Stimulated activated CD8-positive, alpha-beta memory T cell treated with anti-CD3 and anti-CD28 coated beads, Interleukin-15, amount 100 ng/mL, for 24 hours (primary cell): Measurements from ENCODE around the gene SYNE2.

Source experiments
- DNase-seq: peaks from one replicate; pipeline ENCODE4 v3.0.0-alpha.2; 2020; ENCODE audit warnings: low read depth

Gene SYNE2

DNA sequence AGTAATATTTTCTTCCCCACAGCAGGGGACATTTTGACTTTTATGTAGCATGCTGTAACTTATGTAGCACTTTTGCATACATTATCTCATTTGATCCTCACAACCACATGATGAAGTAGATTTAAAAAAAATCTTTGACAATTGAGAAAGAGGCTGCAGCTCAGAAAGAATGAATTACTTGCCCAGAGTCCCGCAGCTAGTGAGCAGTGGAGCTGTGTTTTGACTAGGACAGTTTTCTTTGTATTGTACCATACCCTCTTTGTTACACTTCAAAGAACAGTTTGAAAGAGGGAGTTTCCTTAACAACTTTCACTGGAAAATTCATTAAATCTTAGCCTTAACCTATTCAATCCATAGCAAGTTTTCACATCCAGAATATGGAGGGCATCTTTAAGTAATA, 58.6 kb downstream of the SYNE2 start:
- DNase-seq: no peak

DNA sequence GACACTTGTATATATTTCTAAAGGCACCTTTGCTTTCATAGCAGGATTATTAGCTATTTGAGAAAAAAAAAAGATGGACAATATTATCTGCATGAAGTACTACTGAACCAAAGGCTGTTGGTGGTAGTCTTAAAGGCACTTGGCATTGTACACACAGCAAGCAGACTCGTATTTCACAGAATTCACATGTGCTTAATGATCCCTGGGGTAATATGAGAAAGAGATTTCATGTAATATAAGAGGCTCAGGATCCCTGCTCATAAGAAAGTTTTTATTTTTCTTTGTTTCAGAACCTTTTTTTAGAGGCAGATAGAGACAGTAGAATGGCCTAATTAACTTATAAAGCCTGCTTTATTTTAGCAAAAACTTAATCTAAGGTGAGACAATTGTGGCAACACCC, 59.5 kb downstream of the SYNE2 start:
- DNase-seq: no peak

DNA sequence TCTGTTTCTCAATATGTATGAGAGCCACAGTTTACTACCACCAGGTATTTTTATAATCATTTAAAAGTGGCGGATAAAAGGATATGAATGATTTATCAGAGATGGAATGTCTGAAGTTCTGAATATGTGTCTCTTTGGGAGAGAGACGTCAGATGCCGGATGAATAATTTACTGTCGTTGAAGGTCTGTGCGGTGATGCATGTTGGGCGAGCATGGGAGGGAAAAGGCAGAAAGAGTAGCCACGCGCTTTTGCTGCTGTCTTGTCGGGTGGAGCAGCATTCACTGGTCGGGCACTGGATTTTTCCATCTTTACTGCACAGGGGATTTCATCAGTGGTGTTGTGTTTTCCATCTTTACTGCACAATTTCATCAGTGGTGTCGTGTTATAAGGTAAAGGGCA, 65.6 kb downstream of the SYNE2 start:
- no peak for DNase-seq

DNA sequence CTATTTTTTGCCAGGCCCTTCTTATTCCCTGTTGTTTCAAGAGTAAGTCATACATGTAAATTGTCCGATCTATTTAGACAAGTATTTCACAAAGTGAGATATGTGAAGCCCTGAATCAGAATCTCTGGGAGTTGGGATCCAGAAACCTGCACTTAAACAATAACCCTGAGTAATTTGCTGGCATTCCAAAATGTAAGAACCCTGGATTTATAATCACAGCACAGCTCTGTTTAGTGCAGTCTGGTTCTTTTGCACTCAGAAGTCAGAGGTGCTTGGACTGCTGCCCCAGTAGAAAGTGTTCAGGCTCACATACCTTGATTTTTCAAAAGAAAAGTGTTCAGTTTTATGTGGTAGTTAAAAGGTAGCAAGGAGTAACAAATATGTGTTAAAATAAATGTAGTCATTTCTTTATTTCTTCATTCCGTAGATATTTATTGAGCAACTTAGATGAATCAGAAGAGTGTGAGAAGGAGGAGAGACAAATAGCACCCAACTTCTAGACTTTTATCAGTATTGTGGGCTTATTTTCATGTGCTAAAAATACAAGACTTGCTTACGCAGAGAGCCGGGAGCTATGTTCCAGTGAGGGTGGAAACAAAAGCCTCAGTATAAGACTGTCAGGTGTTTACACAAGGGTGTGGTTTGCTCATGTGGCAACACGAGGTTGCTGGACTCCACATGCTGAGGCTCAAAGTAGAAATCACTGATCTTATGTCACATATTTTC, 70.1 kb downstream of the SYNE2 start:
- DNase-seq: no peak

DNA sequence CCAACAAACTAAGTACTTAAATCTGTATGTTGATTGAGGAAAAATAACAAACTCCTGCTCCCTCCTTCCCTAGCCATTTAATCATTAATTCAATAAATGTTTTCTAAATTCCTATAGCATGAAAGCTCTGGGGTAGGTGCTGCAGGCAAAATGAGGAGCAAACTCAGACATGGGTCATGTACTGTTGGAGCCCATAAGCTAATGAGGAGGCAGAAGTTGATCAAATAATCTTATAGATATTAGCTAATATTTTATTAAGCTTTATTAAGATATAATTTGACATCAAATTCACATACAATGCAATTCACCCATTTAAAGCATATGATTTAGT, 70.6 kb downstream of the SYNE2 start:
- DNase-seq: no peak

DNA sequence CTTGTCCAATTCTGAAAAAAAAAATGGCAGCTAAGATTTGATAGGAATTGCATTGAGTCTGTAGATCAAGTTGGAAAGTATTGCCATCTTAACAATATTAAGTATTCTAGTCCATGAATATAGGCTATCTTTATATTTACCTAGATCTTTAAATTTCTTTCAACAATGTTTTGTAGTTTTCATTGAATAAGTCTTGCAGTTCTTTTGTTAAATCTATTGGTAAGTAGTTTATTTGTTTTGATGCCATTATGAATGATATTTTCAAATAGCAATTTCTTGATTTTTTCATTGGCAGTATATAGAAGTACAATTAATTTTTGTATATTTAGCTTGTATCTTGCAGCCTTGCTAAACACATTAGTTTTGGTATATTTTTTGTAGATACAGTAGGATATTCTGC, 71.6 kb downstream of the SYNE2 start:
- no peak for DNase-seq

DNA sequence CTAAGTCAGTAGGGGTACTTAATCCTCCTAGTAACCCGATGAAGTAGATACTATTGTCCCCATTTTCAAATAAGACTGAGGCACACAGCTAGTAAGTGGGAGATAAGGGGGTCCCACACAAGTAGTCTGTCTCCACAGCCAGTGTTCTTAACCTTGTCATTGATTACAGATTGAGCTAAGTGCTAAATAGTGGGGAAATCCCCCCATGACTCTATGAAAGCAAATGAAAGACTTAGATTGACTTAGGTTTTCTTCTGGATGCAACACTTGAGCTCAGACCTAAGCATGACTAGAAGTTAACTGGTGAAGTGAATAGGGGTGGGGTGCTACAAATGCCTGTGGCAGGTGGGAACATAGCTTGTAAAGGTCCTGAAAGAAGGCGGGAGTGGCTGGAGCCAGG, 73.8 kb downstream of the SYNE2 start:
- DNase-seq: no peak

DNA sequence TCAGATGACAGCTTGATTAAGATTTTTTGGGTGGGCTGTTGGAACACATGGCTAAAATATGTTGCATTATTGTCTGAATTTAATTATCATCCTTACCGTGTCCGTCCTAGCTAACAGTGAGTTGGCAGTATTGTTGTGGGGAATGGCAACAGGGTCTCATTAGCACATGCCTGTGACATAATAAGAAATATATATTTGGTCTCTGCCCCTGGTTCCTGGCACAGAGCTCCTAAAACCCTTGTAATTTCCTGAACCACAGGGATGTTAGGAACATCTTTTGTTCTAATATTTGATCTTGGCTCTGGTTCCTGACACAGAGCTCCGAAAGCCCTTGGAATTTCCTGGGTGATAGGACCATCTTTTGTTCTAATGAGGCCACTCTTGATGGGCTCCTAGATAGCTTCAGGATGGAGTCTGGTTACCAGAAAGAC, 76.0 kb downstream of the SYNE2 start:
- no peak for DNase-seq

DNA sequence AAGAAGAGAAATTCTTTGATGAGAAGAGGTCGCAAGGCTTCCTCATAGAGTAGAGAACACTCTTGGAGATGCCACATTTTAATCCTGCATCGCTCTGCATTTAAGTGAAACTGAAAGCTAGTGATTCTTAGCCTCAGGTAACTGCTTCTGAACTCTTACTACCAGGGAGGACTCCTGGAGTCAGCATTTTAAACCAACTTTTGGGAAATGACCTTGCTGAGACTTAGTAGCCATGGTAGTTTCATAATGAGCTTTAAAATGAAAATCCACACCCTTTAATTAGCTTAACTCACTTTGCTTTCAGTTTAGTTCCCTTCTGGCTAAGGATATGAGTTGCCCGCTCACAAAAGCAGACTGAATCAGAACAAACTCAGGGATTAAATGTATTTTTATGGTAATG, 80.3 kb downstream of the SYNE2 start:
- no peak for DNase-seq

DNA sequence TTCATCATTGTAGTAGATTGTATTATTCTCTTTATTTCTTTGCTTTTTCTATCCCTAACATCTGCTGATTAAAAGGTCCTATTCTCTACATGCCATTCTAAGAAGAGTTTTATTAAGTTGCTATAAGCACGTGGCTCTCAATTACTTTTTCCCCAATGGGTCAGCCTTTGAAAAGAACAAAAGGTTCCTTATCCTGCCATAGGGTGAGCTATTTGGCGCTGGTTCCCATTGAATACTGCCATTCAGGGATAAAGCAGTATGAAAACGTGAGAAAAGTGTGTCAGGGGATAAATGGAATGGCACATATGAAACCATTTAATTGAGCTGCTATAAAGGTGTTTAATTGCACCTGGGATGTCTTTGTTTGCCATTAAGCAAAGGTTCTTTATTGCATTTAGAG, 80.9 kb downstream of the SYNE2 start:
- no peak for DNase-seq

DNA sequence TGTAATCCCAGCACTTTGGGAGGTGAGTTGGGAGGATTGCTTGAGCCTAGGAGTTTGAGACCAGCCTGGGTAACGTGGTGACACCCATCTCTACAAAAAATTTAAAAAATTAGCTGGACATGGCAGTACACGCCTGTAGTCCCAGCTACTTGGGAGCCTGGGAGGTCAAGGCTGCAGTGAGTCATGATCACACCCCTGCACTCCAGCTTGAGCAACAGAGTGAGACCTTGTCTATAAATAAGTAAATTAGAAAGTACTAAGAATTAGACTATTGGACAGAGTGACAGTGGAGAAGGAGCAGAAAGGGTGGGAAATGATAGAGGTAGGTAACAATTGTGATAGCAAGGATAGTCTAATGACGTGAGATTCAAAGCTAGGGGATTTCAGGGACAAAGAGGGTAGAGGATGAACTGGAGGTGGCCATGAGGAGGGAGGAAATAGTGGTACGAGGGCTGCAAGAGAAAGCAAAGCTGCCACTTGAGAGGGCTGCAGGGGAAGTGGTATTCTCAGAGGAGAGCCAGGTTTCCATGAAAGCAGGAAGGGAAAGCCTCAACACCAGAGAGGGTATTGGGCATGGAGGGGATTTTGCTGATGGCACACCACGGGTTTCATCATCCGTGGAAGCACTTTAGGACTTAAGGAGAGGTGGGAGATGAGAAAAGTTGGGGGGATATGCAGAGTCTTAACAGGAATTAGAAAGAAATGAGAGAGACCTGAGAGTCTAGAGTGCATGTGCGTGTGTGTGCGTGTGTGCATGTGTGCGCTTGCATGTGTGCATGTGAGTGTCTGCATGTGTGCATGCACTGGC, 85.6 kb downstream of the SYNE2 start:
- DNase-seq: no peak

DNA sequence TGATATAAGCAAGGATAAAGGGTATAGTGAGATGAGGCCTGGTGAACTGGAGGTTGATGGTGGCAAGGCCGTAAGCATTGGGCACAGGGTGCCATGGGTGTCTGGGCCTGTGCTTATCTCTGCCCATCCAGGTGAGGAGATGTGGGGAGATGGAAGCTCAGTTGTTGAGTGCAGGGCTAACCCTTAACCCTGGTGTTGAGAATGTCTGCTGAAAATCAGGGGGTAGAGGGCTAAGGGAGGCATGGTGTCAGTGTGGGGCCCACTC, 86.1 kb downstream of the SYNE2 start:
- DNase-seq: no peak

DNA sequence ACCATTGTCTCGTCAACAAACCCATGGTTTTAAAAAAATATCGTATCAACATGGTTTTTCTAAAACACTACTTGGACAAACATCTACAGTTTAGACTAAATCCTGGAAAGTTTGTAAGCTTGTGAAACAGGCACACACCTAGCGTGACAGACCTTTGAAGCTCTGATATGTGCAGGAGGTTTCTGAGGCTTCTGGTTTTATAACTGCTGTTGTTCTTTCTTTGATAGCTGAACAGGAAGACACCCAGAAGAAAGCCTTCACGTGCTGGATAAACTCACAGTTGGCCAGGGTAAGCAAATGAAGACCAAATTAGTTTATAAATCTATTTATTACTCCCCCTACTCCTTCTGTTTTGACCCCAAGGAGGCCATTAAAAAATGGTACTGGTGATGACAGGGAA, 87.6 kb downstream of the SYNE2 start:
- DNase-seq: no peak

DNA sequence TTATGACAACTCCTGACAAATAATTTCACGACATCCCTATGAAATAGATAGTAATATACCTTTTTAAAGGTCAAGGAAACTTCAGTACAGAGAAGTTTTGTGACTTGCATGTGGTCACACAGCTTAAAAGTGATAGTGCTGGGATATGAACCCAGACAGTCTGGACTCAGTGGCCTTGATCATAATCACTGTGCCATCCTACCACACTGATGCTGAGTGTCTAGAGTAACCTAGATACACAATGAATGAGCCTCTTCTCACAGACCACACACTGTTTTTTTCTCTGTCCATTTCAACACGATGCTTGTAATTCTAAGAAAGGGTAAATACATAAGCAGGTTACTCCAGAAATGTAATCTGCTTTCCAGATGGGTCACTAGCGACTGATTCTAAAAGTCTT, 88.2 kb downstream of the SYNE2 start:
- no peak for DNase-seq

DNA sequence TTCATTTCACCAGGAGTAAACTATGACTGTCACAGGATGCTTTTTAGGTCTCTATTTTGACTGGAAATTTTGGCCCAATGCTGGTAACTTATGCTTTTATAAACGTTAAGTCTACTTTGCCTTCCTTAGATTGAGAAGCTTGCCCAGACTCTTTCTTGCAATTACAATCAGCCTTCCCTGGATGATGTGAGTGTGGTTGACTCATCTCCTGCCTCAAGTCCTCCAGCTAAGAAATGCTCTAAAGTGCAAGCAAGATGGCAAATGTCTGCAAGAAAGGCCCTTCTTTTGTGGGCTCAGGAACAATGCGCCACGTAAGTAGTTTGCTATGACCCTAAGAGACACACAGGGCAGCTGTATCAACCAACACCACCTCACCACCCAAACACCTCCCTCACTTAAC, 96.9 kb downstream of the SYNE2 start:
- no peak for DNase-seq

DNA sequence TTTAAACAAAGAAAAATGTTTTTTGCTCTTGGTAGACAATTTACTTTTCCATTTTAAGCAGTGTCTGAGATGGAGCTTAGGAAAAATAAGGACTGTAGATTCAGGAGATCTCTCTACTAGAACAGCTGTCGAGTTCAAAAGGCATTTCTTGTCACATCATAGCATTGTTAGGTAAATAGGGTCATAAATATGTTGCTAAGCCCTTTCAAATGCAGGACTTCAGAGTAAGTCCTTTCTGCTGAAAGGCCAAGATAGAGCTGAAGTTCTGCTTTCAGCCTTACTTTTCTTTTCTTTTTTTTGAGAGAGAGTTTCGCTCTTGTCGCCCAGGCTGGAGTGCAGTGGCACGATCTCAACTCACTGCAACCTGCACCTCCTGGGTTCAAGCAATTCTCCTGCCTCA, 98.2 kb downstream of the SYNE2 start:
- no peak for DNase-seq

DNA sequence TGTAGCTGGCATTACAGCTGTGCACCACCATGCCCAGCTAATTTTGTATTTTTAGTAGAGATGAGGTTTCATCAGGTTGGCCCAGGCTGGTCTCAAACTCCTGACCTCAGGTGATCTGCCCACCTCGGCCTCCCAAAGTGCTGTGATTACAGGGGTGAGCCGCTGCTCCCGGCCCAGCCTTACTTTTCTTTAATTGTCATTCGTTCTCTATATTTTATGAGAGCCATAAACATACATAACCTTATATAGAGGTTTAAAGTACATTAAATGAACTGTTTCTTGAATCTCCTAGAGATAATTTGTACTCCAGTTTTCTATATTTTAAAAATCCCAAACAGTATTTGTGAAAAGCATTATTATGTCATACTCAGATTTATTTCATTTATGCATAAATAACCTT, 98.6 kb downstream of the SYNE2 start:
- DNase-seq: no peak

DNA sequence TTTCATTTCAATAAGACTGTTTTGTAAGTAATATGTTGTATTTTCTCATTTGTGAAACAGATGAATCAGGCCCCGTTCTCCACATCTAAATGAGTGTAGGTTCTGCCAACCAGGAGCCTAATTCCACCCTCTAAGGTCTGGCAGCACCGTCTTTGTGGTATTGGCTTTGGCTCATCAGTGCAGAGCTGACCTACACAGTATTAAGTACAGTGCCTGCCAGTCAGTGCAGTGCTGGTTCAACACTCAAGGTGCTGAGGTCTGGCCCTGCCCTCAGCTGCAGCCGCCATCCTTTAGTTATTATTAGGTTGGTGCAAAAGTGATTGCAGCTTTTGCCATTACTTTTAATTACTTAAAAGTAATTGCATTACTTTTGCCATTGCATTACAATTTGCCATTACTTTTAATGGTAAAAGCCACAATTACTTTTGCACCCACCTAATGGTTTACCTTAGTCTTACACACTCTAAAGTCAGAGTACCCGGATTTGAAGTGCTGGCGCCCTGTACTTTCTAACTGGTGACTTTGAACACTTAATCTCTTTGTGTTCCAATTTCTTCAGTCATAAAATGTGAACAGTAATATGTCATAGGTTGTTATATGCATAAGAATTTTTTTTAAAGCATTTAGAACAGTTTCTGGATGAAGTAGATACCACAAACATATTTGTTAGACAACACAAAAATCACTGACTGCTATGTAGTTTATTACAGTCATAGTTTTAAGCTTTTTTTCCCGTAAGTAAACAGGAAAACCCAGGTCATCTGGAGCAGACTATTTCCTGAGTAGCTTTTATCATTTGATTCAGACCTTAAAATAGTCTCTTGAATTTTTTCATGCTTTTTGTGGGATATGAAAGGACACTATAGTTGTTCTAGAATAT, 99.5 kb downstream of the SYNE2 start:
- no peak for DNase-seq

DNA sequence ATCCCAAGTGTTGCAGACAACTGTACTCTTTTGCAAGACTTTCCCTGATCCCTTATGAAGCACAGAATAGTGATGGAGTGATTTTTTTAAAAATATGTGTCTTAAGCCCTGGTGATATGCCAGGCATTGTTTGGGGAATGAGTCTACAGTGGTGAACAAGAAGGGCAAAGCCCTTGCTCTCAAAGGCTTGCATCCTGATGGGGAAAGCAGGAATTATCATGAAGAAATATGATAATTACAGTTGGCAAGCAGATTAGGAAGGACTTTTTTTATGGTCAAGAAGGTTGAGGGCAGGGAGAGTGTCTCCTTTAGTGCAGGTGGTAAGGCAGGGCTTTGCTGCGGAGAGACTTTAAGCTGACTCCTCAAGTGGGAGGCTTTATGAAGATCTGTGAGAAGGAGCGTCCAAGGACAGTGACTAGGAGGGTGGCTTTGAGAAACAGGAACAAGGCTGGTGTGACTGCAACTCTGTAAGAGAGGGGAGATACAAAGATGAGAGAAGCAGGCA, 100.2 kb downstream of the SYNE2 start:
- DNase-seq: no peak

DNA sequence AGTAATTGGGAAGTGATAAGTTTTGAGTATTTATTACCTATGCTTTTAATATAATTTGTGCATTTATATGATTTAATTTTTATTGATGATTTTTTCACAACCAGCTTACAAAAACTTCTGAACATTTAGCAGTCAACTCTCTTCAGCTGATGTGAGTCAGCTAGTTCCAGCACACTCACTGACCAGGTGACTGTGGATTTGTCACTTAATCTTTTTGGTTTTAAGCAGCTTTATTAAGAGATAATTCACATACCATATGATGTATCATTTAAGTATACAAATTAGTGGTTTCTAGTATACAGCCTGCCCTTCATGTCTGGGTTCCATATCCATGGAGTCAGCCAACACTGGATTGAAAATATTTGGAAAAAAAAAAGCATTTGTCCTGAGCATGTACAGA, 103.5 kb downstream of the SYNE2 start:
- no peak for DNase-seq

DNA sequence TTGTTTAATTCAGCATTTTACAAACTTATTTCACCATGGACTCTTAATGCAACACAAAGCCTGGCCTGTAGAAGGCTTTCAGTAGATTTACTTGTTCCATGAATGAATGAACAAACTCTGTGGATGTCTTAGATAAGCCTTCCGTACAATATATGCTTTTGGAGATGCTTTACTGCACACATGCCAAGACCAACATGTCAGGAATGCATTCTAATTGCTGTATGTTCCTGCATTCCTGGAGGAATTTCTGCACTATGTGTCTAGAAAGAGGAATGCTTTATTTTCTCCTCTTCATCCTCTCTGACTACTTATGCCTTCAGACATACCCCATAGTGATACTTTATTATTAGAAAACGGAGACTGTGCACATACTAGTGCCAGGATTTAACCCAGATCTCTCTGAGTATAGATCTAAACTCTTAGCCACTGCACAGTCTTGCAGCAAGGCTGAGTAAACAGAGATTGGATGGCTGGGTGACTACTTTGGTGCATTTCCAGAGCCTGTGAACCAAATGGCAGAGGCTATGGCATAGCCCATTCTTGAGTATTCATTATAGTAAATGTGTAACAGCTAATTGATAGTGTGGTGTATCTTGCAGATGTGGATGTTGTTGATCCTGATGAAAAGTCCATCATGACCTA, 108.2 kb downstream of the SYNE2 start:
- no peak for DNase-seq

DNA sequence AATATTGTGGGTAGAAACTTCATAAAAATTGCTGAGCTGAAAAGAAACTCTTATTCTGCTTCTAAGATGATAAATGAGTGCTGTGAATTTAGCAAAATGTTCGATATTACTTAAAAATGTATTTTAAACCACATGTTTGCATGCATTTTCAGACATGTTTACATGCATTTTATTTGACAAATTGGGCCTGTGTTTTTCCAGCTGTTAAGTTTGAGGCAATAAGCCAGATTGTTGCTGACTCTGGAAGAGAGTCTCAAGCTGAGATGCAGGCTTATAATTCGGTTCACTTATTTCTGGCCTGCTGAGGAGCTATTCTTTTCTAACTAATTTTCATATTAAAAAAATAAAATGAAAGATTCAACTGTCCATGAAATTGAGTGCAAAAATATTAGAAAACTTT, 110.1 kb downstream of the SYNE2 start:
- no peak for DNase-seq

DNA sequence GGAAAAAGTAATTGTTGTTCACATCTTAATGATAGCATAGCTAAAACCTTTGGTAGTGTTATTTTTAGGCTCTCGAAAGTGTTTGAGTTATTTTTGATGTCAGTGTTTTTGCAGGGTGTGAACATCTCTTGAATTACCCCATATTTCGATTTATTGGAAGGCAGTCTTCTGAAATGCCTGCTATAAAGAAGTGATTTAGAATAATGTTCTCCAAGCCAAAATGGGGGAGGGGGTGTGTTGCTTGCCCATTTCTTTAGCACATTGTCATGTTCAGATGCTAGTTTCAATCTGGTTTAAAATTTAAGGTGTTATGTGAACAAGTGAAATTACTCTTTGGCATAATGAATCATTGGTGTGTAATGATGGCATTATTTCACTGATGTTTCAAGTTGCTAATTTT, 110.6 kb downstream of the SYNE2 start:
- DNase-seq: no peak
